ENCODE results near the gene CLDN19. TPM values are rescaled to one million over a fixed set of nuclear protein-coding genes. Genes with fewer than 3 reads are reported as not detected.

The CLDN19 gene
- total and polyA plus RNA-seq, 9 of the 15 experiments (the other 6 are each of a cell fraction or from before 2014, with no cell fraction given) = not detected

DNA sequence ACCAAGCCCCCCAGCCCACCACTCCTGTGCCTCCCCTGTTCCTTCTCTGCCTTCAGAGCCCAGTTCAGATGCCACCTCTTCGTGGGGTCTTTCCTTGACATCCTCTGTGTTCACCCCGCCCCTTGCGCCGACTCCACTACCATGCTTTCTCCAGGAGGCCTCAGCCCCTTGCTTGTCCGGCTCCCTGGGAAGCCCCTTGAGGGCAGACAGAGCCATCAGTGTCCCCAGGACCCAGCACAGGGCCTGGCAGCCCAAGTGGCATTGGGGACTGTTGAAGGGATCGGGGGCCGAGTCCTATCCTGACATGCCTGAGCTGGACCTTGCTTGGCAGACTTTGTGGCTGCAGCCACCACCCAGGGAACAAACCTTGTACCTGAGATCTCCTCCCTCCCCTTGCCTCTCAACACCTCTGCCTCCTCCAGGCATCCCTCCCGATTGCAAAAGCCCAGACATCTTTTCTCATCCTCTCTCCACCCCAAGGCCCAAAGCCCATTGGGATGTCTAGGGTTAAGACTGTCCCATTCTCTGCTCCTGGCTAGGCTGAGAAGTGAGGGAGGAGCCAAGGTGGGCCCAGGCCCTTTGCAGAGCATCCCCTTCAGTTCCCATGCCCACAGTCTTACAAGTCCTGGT lies 3.4 kb downstream of the CLDN19 start:
- FAIRE-seq (no peak), ATAC-seq (no peak), DNase-seq (ENCODE audit: extremely low read depth in 1 of 4, low spot score in 3 of 4) (no peak)
- H3K9me3 ChIP-seq (replicated peaks; ENCODE audit: control insufficient read depth, insufficient read depth, low read depth, low read length) = no peaks in the 10 kb centered on the region
- no peak overlapping the region for H3K4me3 ChIP-seq
- H3K9me1 ChIP-seq (ENCODE audit: control insufficient read depth, insufficient read depth, low read length) = peaks cover 5% of the 10 kb centered on the region
- TF ChIP-seq ZNF830 (CRISPR knock-in tag; IDR thresholded peaks at IDR 0.05) (no peak), CEBPB (tag; IDR thresholded peaks at IDR 0.05) (0 out of 2 replicates have a peak, but pooled peaks have one; percentile 3), ZNF316 (IDR thresholded peaks at IDR 0.05) (peak; percentile 24; the same call in 1 of the 2 replicates), XRCC4 (IDR thresholded peaks at IDR 0.05; ENCODE audit: extremely low read depth, insufficient read depth, insufficient read length) (no peak), ZFP36 (IDR thresholded peaks at IDR 0.05; ENCODE audit: low read depth, low read length, partially characterized antibody) (peak; percentile 33)
- H3K36me3 ChIP-seq (ENCODE audit: control insufficient read depth, insufficient read depth, low read length) = no peaks in the 10 kb centered on the region
- peak overlapping the region; percentile 76; the same call in 1 of the 2 replicates for H2AFZ ChIP-seq (ENCODE audit: low read depth, low read length)
- peaks cover 7 to 49% of the 10 kb centered on the region in 2 experiments; a peak in 4 of 5 replicates for H3K27me3 ChIP-seq (ENCODE audit: control insufficient read depth in 2 of 2, insufficient read depth in 2 of 2, low read length in 2 of 2)
- H3K4me2 ChIP-seq (ENCODE audit: insufficient read depth, low read length) = no peak overlapping the region
- peaks cover 0 to 45% of the 10 kb centered on the region in 2 experiments; a peak in 3 of 5 replicates for H3K4me1 ChIP-seq (replicated peaks in 1 of 2; ENCODE audit: control insufficient read depth in 2 of 2, insufficient read depth in 2 of 2, low read length in 2 of 2)
- H3K9ac ChIP-seq (ENCODE audit: insufficient read depth in 1 of 2, low read depth in 2 of 2, low read length in 2 of 2) = peak overlapping the region in 1 of 2 experiments; percentile 75; a peak in 1 of 4 replicates
- intact Hi-C loops (cut with micrococcal nuclease) = loop anchor here (10.0 kb wide), 2 partner anchors 392 to 592 kb away; no protein-coding TSS in a partner anchor
- H3K79me2 ChIP-seq (ENCODE audit: control insufficient read depth, insufficient read depth, low read length) = no peaks in the 10 kb centered on the region
- CTCF ChIA-PET (ENCODE audit: low intra/inter-chr PET ratio) = interaction anchor here (0.8 kb wide), 1 partner anchor 159 kb away, joined by 6 read pairs; no protein-coding TSS in a partner anchor
- 29% methylated on average over 8 of the region's 8 CpGs for WGBS (ENCODE audit: insufficient coverage, low coverage, missing lambda C conversion rate)
- POLR2A ChIA-PET = interaction anchor here (0.6 to 2.0 kb wide), 3 partner anchors 9 to 871 kb away, joined by 3 to 14 read pairs (median 4); no protein-coding TSS in a partner anchor
- in situ Hi-C loops (cut with MboI) = loop anchor here (25.0 kb wide), 1 partner anchor 149 kb away; no protein-coding TSS in a partner anchor
- H3K27ac ChIP-seq (ENCODE audit: extremely low read depth, low read depth, low read length) = no peak overlapping the region
- H4K20me1 ChIP-seq (replicated peaks; ENCODE audit: control insufficient read depth, insufficient read depth, low read length) = peaks cover 5% of the 10 kb centered on the region; the same call in 1 of the 2 replicates
- BruUV-seq (replicated peaks) = no TSS peak
